ENCODE measurements around the gene SERHL2.

GRCh38 chr22:42603427-42603826 is 49.7 kb downstream of the SERHL2 start:
- TF ChIP-seq REST (IDR thresholded peaks at IDR 0.05; ENCODE audit: borderline replicate concordance) (no peak), EP300 (conservative IDR thresholded peaks at IDR 0.05; ENCODE audit: poor library complexity, severe bottlenecking) (no peak), CTCF (IDR thresholded peaks at IDR 0.05; ENCODE audit: poor library complexity, severe bottlenecking) (no peak), POLR2AphosphoS5 (IDR thresholded peaks at IDR 0.05) (no peak), EZH2 (IDR thresholded peaks at IDR 0.05; ENCODE audit: borderline replicate concordance, insufficient read depth, low read length, poor library complexity, severe bottlenecking) (no peak)
